Measurements from ENCODE around the gene ADSL. TPM values are rescaled to one million over a fixed set of nuclear protein-coding genes. Genes with fewer than 3 reads are reported as not detected.
A peak's percentile ranks its signal among the peaks of the same experiment; 100 is the strongest.

Gene ADSL
- total and polyA plus RNA-seq, 9 of the 15 experiments (the other 6 are each of a cell fraction or from before 2014, with no cell fraction given) = 112 to 322 (median 146) TPM

GRCh38 chr22:40328546-40329456 is 17.5 kb upstream of the ADSL start (continued):
- TF ChIP-seq ARID1B (IDR thresholded peaks at IDR 0.05) (peak; percentile 97), RNF219 (CRISPR knock-in tag; IDR thresholded peaks at IDR 0.05) (no peak), MECOM (CRISPR knock-in tag; IDR thresholded peaks at IDR 0.05) (no peak), EP400 (IDR thresholded peaks at IDR 0.05) (peak; percentile 45; the same call in 1 of the 2 replicates), RNF2 (IDR thresholded peaks at IDR 0.05) (peak; percentile 66; the same call in 1 of the 2 replicates), KDM2B (CRISPR knock-in tag; IDR thresholded peaks at IDR 0.05) (no peak), NR4A1 (CRISPR knock-in tag; IDR thresholded peaks at IDR 0.05) (no peak), NR4A1 (tag; IDR thresholded peaks at IDR 0.05) (no peak), FOS (IDR thresholded peaks at IDR 0.05; ENCODE audit: extremely low read depth, insufficient read length) (no peak), KLF1 (tag; IDR thresholded peaks at IDR 0.05) (no peak), LEF1 (IDR thresholded peaks at IDR 0.05) (peak; percentile 66; the same call in 1 of the 2 replicates), ATF7 (IDR thresholded peaks at IDR 0.05) (peak; percentile 51; the same call in 1 of the 2 replicates), ZNF217 (CRISPR knock-in tag; IDR thresholded peaks at IDR 0.05) (no peak), SIN3B (IDR thresholded peaks at IDR 0.05; ENCODE audit: low read depth) (no peak), SIRT6 (IDR thresholded peaks at IDR 0.05; ENCODE audit: low read depth, low read length) (no peak)
- TF ChIP-seq, protein P1, sequence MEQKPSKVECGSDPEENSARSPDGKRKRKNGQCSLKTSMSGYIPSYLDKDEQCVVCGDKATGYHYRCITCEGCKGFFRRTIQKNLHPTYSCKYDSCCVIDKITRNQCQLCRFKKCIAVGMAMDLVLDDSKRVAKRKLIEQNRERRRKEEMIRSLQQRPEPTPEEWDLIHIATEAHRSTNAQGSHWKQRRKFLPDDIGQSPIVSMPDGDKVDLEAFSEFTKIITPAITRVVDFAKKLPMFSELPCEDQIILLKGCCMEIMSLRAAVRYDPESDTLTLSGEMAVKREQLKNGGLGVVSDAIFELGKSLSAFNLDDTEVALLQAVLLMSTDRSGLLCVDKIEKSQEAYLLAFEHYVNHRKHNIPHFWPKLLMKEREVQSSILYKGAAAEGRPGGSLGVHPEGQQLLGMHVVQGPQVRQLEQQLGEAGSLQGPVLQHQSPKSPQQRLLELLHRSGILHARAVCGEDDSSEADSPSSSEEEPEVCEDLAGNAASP (IDR thresholded peaks at IDR 0.05) = no peak
- TF ChIP-seq, protein P2, sequence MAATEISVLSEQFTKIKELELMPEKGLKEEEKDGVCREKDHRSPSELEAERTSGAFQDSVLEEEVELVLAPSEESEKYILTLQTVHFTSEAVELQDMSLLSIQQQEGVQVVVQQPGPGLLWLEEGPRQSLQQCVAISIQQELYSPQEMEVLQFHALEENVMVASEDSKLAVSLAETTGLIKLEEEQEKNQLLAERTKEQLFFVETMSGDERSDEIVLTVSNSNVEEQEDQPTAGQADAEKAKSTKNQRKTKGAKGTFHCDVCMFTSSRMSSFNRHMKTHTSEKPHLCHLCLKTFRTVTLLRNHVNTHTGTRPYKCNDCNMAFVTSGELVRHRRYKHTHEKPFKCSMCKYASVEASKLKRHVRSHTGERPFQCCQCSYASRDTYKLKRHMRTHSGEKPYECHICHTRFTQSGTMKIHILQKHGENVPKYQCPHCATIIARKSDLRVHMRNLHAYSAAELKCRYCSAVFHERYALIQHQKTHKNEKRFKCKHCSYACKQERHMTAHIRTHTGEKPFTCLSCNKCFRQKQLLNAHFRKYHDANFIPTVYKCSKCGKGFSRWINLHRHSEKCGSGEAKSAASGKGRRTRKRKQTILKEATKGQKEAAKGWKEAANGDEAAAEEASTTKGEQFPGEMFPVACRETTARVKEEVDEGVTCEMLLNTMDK (IDR thresholded peaks at IDR 0.05; ENCODE audit: borderline replicate concordance, insufficient read depth, low read depth, low read length, poor library complexity, severe bottlenecking) = no peak

Measured in K562 (cell line).